PC-9 (cell line): ENCODE measurements around the gene ADAMTS2. TPM values are rescaled to one million over a fixed set of nuclear protein-coding genes. Genes with fewer than 3 reads are reported as not detected.

Experiments
- BruUV-seq: library from RNA; stranded (reverse); fragments of 400-500 nt; replicated peaks from 2 replicates; lab custom pipeline; 2021; lab: Mats Ljungman, UMichigan
- CTCF ChIA-PET: fragments of 300-600 bp; sonication (Branson Sonifier 250); formaldehyde crosslinking; loops from one replicate; lab custom pipeline; 2022; ENCODE audit warnings: antibody characterized with exemption; lab: Charles Lee
- POLR2A ChIA-PET: fragments of 300-600 bp; sonication (Branson Sonifier 250); formaldehyde crosslinking; loops from one replicate; lab custom pipeline; 2022; ENCODE audit warnings: antibody characterized with exemption; ENCODE audit not compliant: unreplicated experiment; lab: Charles Lee
- DNase-seq, 2 experiments: peaks; one replicate each; pipeline versions ENCODE4 v3.0.0 to v3.0.0-alpha.2; 2015 to 2022; ENCODE audit warnings: mixed read lengths in 1 of 2
- H2AFZ ChIP-seq: fragments of 200-600 bp; sonication (generic); 2 replicates; pipeline ENCODE4 v1.8.1; 2017; ENCODE audit warnings: antibody characterized with exemption
- H3F3A ChIP-seq: fragments of 200-600 bp; sonication (generic); 2 replicates; pipeline ENCODE4 v1.8.1; 2017; ENCODE audit warnings: antibody characterized with exemption, mild to moderate bottlenecking, low read depth; ENCODE audit not compliant: insufficient read depth
- H3K27ac ChIP-seq: fragments of 200-600 bp; sonication (generic); 2 replicates; pipeline ENCODE4 v1.6.1; 2016; ENCODE audit warnings: mixed run types
- H3K27me3 ChIP-seq: fragments of 200-600 bp; sonication (generic); 2 replicates; pipeline ENCODE4 v1.6.1; 2016; ENCODE audit warnings: low read depth, mixed run types; ENCODE audit not compliant: insufficient read depth
- H3K36me3 ChIP-seq: fragments of 200-600 bp; sonication (generic); 2 replicates; pipeline ENCODE4 v1.6.1; 2016; ENCODE audit warnings: low read depth, mixed run types
- H3K4me1 ChIP-seq: fragments of 200-600 bp; sonication (generic); replicated peaks from 2 replicates; pipeline ENCODE4 v1.6.1; 2016; ENCODE audit warnings: mixed run types; ENCODE audit not compliant: insufficient read depth
- H3K4me2 ChIP-seq: fragments of 200-600 bp; sonication (generic); 2 replicates; pipeline ENCODE4 v1.6.1; 2017; ENCODE audit warnings: mixed run types
- H3K4me3 ChIP-seq: fragments of 200-600 bp; sonication (generic); 2 replicates; pipeline ENCODE4 v1.6.1; 2016; ENCODE audit warnings: mixed run types
- H3K79me2 ChIP-seq: fragments of 200-600 bp; sonication (generic); 2 replicates; pipeline ENCODE4 v1.6.1; 2017; ENCODE audit warnings: low read depth, mixed run types
- H3K9me2 ChIP-seq: fragments of 200-600 bp; sonication (generic); 2 replicates; pipeline ENCODE4 v1.8.1; 2017; ENCODE audit warnings: mild to moderate bottlenecking; ENCODE audit not compliant: insufficient read depth
- H3K9me3 ChIP-seq: fragments of 200-600 bp; sonication (generic); 2 replicates; pipeline ENCODE4 v1.8.1; 2016; ENCODE audit warnings: low read depth; ENCODE audit not compliant: insufficient read depth
- H4K20me1 ChIP-seq: fragments of 200-600 bp; sonication (generic); 2 replicates; pipeline ENCODE4 v1.8.1; 2017; ENCODE audit not compliant: insufficient read depth
- CTCF ChIP-seq: fragments of 200-600 bp; sonication (generic); conservative IDR thresholded peaks from 2 replicates; pipeline ENCODE4 v1.6.1; 2017; ENCODE audit warnings: mixed run types, antibody characterized with exemption, mild to moderate bottlenecking, moderate library complexity
- EZH2 ChIP-seq: fragments of 200-600 bp; sonication (generic); IDR thresholded peaks from 2 replicates; pipeline ENCODE4 v1.8.0; 2017; ENCODE audit warnings: antibody characterized with exemption, low read depth
- intact Hi-C: fragments of 100-400 bp; cut with micrococcal nuclease; formaldehyde crosslinking; loops from one replicate; pipeline ENCODE4 v1.10.0; 2022; ENCODE audit not compliant: unreplicated experiment
- total RNA-seq: library from RNA; stranded (reverse); gene quantifications from 2 replicates; pipeline ENCODE4 v1.2.3, GENCODE V29; 2021

Gene ADAMTS2
- total RNA-seq, 1 experiment from 2014 or later: not detected

- no peak overlapping the region for H3K27ac ChIP-seq
- no peak for DNase-seq
- H3K79me2 ChIP-seq: no peaks in the 10 kb centered on the region
- BruUV-seq: no TSS peak
- H3K4me2 ChIP-seq: no peak overlapping the region
- no peaks in the 10 kb centered on the region for H3K9me2 ChIP-seq
- H3K4me3 ChIP-seq: no peak overlapping the region
- H3K4me1 ChIP-seq: no peaks in the 10 kb centered on the region
- H3K27me3 ChIP-seq: peaks cover 81% of the 10 kb centered on the region
- no peaks in the 10 kb centered on the region for H3K9me3 ChIP-seq
- ChIA-PET CTCF (no interaction called here), POLR2A (no interaction called here)
- TF ChIP-seq CTCF (no peak), EZH2 (no peak)
- no peaks in the 10 kb centered on the region for H3F3A ChIP-seq
- H3K36me3 ChIP-seq: no peaks in the 10 kb centered on the region
- intact Hi-C loops: no loop called here
- H2AFZ ChIP-seq: no peak overlapping the region
- no peaks in the 10 kb centered on the region for H4K20me1 ChIP-seq
Measured at GRCh38 chr5:179137016-179137642, 208.1 kb downstream of the ADAMTS2 start.

GRCh38 chr5:179135441-179136215, 209.6 kb downstream of the ADAMTS2 start:
- intact Hi-C loops: no loop called here
- H3K9me2 ChIP-seq: no peaks in the 10 kb centered on the region

GRCh38 chr5:179135006-179135405, 210.3 kb downstream of the ADAMTS2 start:
- ChIA-PET POLR2A (no interaction called here), CTCF (no interaction called here)
- no peak for TF ChIP-seq EZH2
- no peak for TF ChIP-seq CTCF
- intact Hi-C loops: no loop called here
- no peaks in the 10 kb centered on the region for H3K4me1 ChIP-seq
- H2AFZ ChIP-seq: no peak overlapping the region
- no peaks in the 10 kb centered on the region for H3K9me3 ChIP-seq
- no peaks in the 10 kb centered on the region for H3K79me2 ChIP-seq
- DNase-seq: no peak
- no peaks in the 10 kb centered on the region for H4K20me1 ChIP-seq
- peaks cover 82% of the 10 kb centered on the region for H3K27me3 ChIP-seq
- H3K36me3 ChIP-seq: no peaks in the 10 kb centered on the region
- no peaks in the 10 kb centered on the region for H3F3A ChIP-seq
- no peak overlapping the region for H3K4me2 ChIP-seq
- no peaks in the 10 kb centered on the region for H3K9me2 ChIP-seq
- H3K4me3 ChIP-seq: no peak overlapping the region
- no TSS peak for BruUV-seq
- H3K27ac ChIP-seq: no peak overlapping the region

More at GRCh38 chr5:179135441-179136215, 209.6 kb downstream of the ADAMTS2 start:
- Histone ChIP-seq H2AFZ (no peak overlapping the region), H3K4me3 (no peak overlapping the region), H3K4me1 (no peaks in the 10 kb centered on the region), H3K79me2 (no peaks in the 10 kb centered on the region), H3K36me3 (no peaks in the 10 kb centered on the region), H3K27me3 (peaks cover 81% of the 10 kb centered on the region), H3K4me2 (no peak overlapping the region), H3K27ac (no peak overlapping the region), H4K20me1 (no peaks in the 10 kb centered on the region), H3K9me3 (no peaks in the 10 kb centered on the region), H3F3A (no peaks in the 10 kb centered on the region)
- POLR2A ChIA-PET: no interaction called here
- DNase-seq: no peak
- CTCF ChIA-PET: no interaction called here
- TF ChIP-seq CTCF (no peak), EZH2 (no peak)
- BruUV-seq: no TSS peak
